Esophagus squamous epithelium (tissue), 4 donors: ENCODE results near the gene RARS1.

ENCODE experiments used
- CTCF ChIP-seq, 6 experiments: fragments of 450-650 bp in 4 of 6; fragments of 200-600 bp in 2 of 6; sonication (generic) in 2 of 6; IDR thresholded peaks; one replicate each; pipeline ENCODE4 v1.5.1; 2016 to 2019; ENCODE audit warnings: antibody characterized with exemption in 6 of 6, mild to moderate bottlenecking in 4 of 6, moderate library complexity in 4 of 6
- POLR2A ChIP-seq, 4 donors: fragments of 450-650 bp; IDR thresholded peaks; one replicate each; pipeline ENCODE4 v1.6.1; 2017; ENCODE audit warnings: antibody characterized with exemption in 4 of 4, mild to moderate bottlenecking in 4 of 4, moderate library complexity in 3 of 4

GRCh38 chr5:168531191-168531590 lies 44.9 kb downstream of the RARS1 start:
- TF ChIP-seq CTCF (IDR thresholded peaks at IDR 0.05) (no peak), POLR2A (IDR thresholded peaks at IDR 0.05) (no peak)
